ENCODE results near the gene SCN5A. TPM values are rescaled to one million over a fixed set of nuclear protein-coding genes. Genes with fewer than 3 reads are reported as not detected.

Gene SCN5A
- total and polyA plus RNA-seq, 12 donors: 0.04 to 2.1 (median 0.33) TPM; not detected in 2

DNA sequence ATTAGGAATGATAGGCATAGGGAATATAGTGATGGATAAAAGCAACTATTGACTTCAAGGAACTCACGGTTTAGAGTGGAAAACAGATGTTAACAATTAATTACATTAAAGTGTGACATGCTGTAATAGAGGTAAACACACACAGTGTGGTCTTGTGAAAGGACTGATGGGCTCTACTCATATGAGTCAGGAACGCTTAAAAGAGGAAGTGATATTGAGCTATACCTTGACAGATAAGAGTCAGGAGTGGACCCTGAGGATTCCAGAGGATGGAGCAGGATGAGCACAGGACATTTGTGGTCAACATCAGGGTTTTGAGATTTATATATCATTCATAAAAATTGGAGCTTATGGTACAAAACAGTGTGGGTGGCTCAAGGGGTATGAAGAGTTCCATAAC, 142.4 kb downstream of the SCN5A start:
- Histone ChIP-seq H3K9me3 (replicated peaks in 1 of 3) (no peaks in the 10 kb centered on the region), H3K4me1 (replicated peaks in 1 of 2) (peaks cover 6 to 9% of the 10 kb centered on the region in 2 donors), H3K36me3 (replicated peaks in 1 of 2) (peaks cover 0 to 28% of the 10 kb centered on the region in 2 donors), H3K27ac (no peak overlapping the region), H3K4me3 (no peak overlapping the region), H3K27me3 (no peaks in the 10 kb centered on the region)
- TF ChIP-seq, protein P1, sequence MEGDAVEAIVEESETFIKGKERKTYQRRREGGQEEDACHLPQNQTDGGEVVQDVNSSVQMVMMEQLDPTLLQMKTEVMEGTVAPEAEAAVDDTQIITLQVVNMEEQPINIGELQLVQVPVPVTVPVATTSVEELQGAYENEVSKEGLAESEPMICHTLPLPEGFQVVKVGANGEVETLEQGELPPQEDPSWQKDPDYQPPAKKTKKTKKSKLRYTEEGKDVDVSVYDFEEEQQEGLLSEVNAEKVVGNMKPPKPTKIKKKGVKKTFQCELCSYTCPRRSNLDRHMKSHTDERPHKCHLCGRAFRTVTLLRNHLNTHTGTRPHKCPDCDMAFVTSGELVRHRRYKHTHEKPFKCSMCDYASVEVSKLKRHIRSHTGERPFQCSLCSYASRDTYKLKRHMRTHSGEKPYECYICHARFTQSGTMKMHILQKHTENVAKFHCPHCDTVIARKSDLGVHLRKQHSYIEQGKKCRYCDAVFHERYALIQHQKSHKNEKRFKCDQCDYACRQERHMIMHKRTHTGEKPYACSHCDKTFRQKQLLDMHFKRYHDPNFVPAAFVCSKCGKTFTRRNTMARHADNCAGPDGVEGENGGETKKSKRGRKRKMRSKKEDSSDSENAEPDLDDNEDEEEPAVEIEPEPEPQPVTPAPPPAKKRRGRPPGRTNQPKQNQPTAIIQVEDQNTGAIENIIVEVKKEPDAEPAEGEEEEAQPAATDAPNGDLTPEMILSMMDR (IDR thresholded peaks at IDR 0.05): no peak
- TF ChIP-seq POLR2A (IDR thresholded peaks at IDR 0.05): no peak
- DNase-seq: no peak
- intact Hi-C loops (cut with DNase I): no loop called here
- WGBS, 4 donors: 80 to 90% (median 84%) methylated on average over 2 of the region's 2 CpGs

GRCh38 chr3:38500688-38501417, 148.6 kb downstream of the SCN5A start:
- H3K9me3 ChIP-seq (replicated peaks in 1 of 3): no peaks in the 10 kb centered on the region
- intact Hi-C loops (cut with DNase I): no loop called here
- DNase-seq: no peak
- H3K27ac ChIP-seq: no peak overlapping the region
- H3K36me3 ChIP-seq (replicated peaks in 1 of 2): peaks cover 0 to 28% of the 10 kb centered on the region in 2 donors
- 77 to 89% (median 82%) methylated on average over 2 of the region's 2 CpGs for WGBS, 4 donors
- H3K27me3 ChIP-seq: no peaks in the 10 kb centered on the region
- peaks cover 5 to 7% of the 10 kb centered on the region in 2 donors for H3K4me1 ChIP-seq (replicated peaks in 1 of 2)
- H3K4me3 ChIP-seq: no peak overlapping the region
- TF ChIP-seq, protein P1 (IDR thresholded peaks at IDR 0.05): no peak
- no peak for TF ChIP-seq POLR2A (IDR thresholded peaks at IDR 0.05)

Small RNA genes lying within 50 kb of the gene (small RNA-seq; reads per million reads assigned to genes)
- gene RF00019: 0 reads per million in 2 donors

Other genes starting within 250 kb of the SCN5A start
- gene ACVR2B, start 195.8 kb downstream of the SCN5A start, total RNA-seq: 10 to 100 TPM in 7 of 9 donors, 1 to 10 TPM in 2; 3.6 to 20.2 (median 13.7) TPM
- 1 to 10 TPM; 1.8 to 5.1 (median 2.3) TPM for gene ACVR2B, start 195.8 kb downstream of the SCN5A start, polyA plus RNA-seq
- 10 to 100 TPM in 8 of 9 donors, 1 to 10 TPM in 1; 5.8 to 16.3 (median 11.5) TPM for gene EXOG, start 153.3 kb downstream of the SCN5A start, total RNA-seq
- gene EXOG, start 153.3 kb downstream of the SCN5A start, polyA plus RNA-seq: 10 to 100 TPM in 1 of 3 donors, 1 to 10 TPM in 2; 8.3 to 13.6 (median 9.9) TPM
- gene SCN10A, start 166.5 kb upstream of the SCN5A start, total RNA-seq: not detected
- not detected for gene SCN10A, start 166.5 kb upstream of the SCN5A start, polyA plus RNA-seq